A549 (cell line): ENCODE results near the gene F11. TPM values are rescaled to one million over a fixed set of nuclear protein-coding genes. Genes with fewer than 3 reads are reported as not detected.
A peak's percentile ranks its signal among the peaks of the same experiment; 100 is the strongest.

ENCODE experiments used
- ATAC-seq, 2 experiments: fragments of 200-7000 bp in 1 of 2; fragments of >200 bp in 1 of 2; cut with Nextera tagmentation in 1 of 2; cut with Tn5 transposase in 1 of 2; 3 replicates each; pipeline versions ENCODE4 v1.8.0 to v1.9.1; 2018 to 2020; ENCODE audit warnings: mild to moderate bottlenecking in 1 of 2, moderate library complexity in 1 of 2
- CTCF ChIA-PET: fragments of 300-600 bp; sonication (Branson Sonifier 250); formaldehyde crosslinking; extraction: SDS; loops from one replicate; lab custom pipeline; 2021; ENCODE audit warnings: antibody characterized with exemption, inconsistent platforms; lab: Yijun Ruan, JAX
- POLR2A ChIA-PET: fragments of 350-600 bp; formaldehyde crosslinking; extraction: SDS; loops from one replicate; lab custom pipeline; 2021; ENCODE audit warnings: antibody characterized with exemption, inconsistent platforms; lab: Yijun Ruan, JAX
- DNase-seq, 2 experiments: peaks; one replicate each; pipeline versions ENCODE4 v3.0.0 to v3.0.0-alpha.2; 2011 to 2016; ENCODE audit warnings: low read depth in 1 of 2, low spot score in 1 of 2
- FAIRE-seq: peaks from 2 replicates; lab custom pipeline; 2011; peaks lifted over from hg19 to GRCh38; lab: Jason Lieb, UNC
- H3K27ac ChIP-seq, 2 experiments: fragments of >200 bp; sonication (Bioruptor Twin); formaldehyde crosslinking; 3 replicates each; pipeline ENCODE4 v1.5.1; 2016 to 2017
- H3K4me1 ChIP-seq: fragments of >200 bp; sonication (Bioruptor Twin); formaldehyde crosslinking; 3 replicates; pipeline ENCODE4 v1.6.1; 2016
- H3K4me2 ChIP-seq: fragments of >200 bp; sonication (Bioruptor Twin); formaldehyde crosslinking; 3 replicates; pipeline ENCODE4 v1.6.1; 2016
- H3K4me3 ChIP-seq: fragments of >200 bp; sonication (Bioruptor Twin); formaldehyde crosslinking; 3 replicates; pipeline ENCODE4 v1.5.1; 2016
- H3K9me3 ChIP-seq: fragments of >200 bp; sonication (Bioruptor Twin); formaldehyde crosslinking; 3 replicates; pipeline ENCODE4 v1.6.1; 2016
- BHLHE40 ChIP-seq: IDR thresholded peaks from 2 replicates; pipeline ENCODE4 v1.6.1; 2012; ENCODE audit warnings: low read depth, low read length, inconsistent platforms
- CBX8 ChIP-seq: fragments of 200-600 bp; sonication (generic); IDR thresholded peaks from 2 replicates; pipeline ENCODE4 v1.6.1; 2016
- CHD2 ChIP-seq: fragments of 150-350 bp; IDR thresholded peaks from 2 replicates; pipeline ENCODE4 v1.6.1; 2014; ENCODE audit warnings: low read length; ENCODE audit not compliant: partially characterized antibody
- CTCF ChIP-seq: fragments of >200 bp; sonication (Bioruptor Twin); formaldehyde crosslinking; IDR thresholded peaks from 3 replicates; pipeline ENCODE4 v1.5.1; 2016
- E2F6 ChIP-seq: IDR thresholded peaks from 2 replicates; pipeline ENCODE4 v1.6.1; 2012; ENCODE audit warnings: low read depth, borderline replicate concordance
- ELK1 ChIP-seq: fragments of 150-350 bp; IDR thresholded peaks from 2 replicates; pipeline ENCODE4 v1.6.1; 2014; ENCODE audit warnings: low read depth, mild to moderate bottlenecking, low read length
- FOSL2 ChIP-seq, 2 experiments: fragments of 450-650 bp in 1 of 2; fragments of >200 bp in 1 of 2; sonication (Bioruptor Twin) in 1 of 2; formaldehyde crosslinking; IDR thresholded peaks; 2 replicates each; pipeline versions ENCODE4 v1.5.0 to v1.6.1; 2016 to 2020; ENCODE audit warnings: mild to moderate bottlenecking in 1 of 2, moderate library complexity in 1 of 2
- HDAC2 ChIP-seq: fragments of 200-600 bp; sonication (generic); IDR thresholded peaks from 2 replicates; pipeline ENCODE4 v1.6.1; 2016
- MAFK ChIP-seq: fragments of 450-650 bp; IDR thresholded peaks from 2 replicates; pipeline ENCODE4 v1.6.1; 2014; ENCODE audit not compliant: partially characterized antibody
- NR3C1 ChIP-seq: fragments of >200 bp; sonication (Bioruptor Twin); formaldehyde crosslinking; IDR thresholded peaks from 3 replicates; pipeline ENCODE4 v1.6.1; 2017
- PHF8 ChIP-seq: fragments of 200-600 bp; sonication (generic); IDR thresholded peaks from 2 replicates; pipeline ENCODE4 v1.6.1; 2016; ENCODE audit warnings: low read depth, mild to moderate bottlenecking, antibody characterized with exemption, moderate library complexity, borderline replicate concordance
- POLR2A ChIP-seq: IDR thresholded peaks from 2 replicates; pipeline ENCODE4 v1.6.1; 2012; ENCODE audit warnings: mild to moderate bottlenecking, low read length
- RAD21 ChIP-seq, 2 experiments: fragments of >200 bp in 1 of 2; sonication (Bioruptor Twin) in 1 of 2; formaldehyde crosslinking in 1 of 2; IDR thresholded peaks in 1 of 2; conservative IDR thresholded peaks in 1 of 2; 2 replicates in 1 of 2; 3 replicates in 1 of 2; pipeline ENCODE4 v1.6.1; 2012 to 2018; ENCODE audit warnings: inconsistent platforms in 1 of 2
- SREBF2 ChIP-seq: fragments of 450-650 bp; IDR thresholded peaks from 2 replicates; pipeline ENCODE4 v1.6.1; 2014; ENCODE audit warnings: mild to moderate bottlenecking, moderate library complexity
- TFCP2L1 ChIP-seq: fragments of 250-450 bp; sonication (Bioruptor Pico); IDR thresholded peaks from 2 replicates; pipeline ENCODE4 v1.5.0; 2021; ENCODE audit warnings: mild to moderate bottlenecking
- USF2 ChIP-seq: fragments of 450-650 bp; IDR thresholded peaks from 2 replicates; pipeline ENCODE4 v1.6.1; 2014; ENCODE audit warnings: antibody characterized with exemption
- ZC3H11A ChIP-seq: fragments of 450-650 bp; IDR thresholded peaks from 2 replicates; pipeline ENCODE4 v1.6.1; 2014; ENCODE audit warnings: antibody characterized with exemption, mild to moderate bottlenecking
- ZFP36 ChIP-seq: fragments of 450-650 bp; IDR thresholded peaks from 2 replicates; pipeline ENCODE4 v1.6.1; 2014; ENCODE audit warnings: borderline replicate concordance; ENCODE audit not compliant: partially characterized antibody
- WGBS: methylation state at CpG from one replicate; pipeline ENCODE4 v1.1.6; 2017; ENCODE audit errors: missing lambda C conversion rate; 5-methylcytosine and 5-hydroxymethylcytosine counted together
- polyA plus RNA-seq, 4 experiments: library from polyadenylated mRNA; depleted of rRNA in 3 of 4; stranded (reverse); fragments of >200 nt; fragmentation: RNase III in 1 of 4; extraction: RNeasy Plus Mini Kit Qiagen cat#74134 plus additional on column Dnase treatment in 1 of 4; gene quantifications; 2 replicates in 3 of 4; 3 replicates in 1 of 4; pipeline ENCODE4 v1.2.3, GENCODE V29; 2011 to 2017

F11 gene
- polyA plus RNA-seq, 2 of the 4 experiments (the other 2 are of a cell fraction), result not detected

- Histone ChIP-seq H3K4me2 (no peak overlapping the region), H3K27ac (no peak overlapping the region), H3K4me1 (no peaks in the 10 kb centered on the region), H3K9me3 (no peaks in the 10 kb centered on the region; the same call in 2 of the 3 replicates), H3K4me3 (no peak overlapping the region)
- ChIA-PET POLR2A (no interaction called here), CTCF (no interaction called here)
- no peak for ATAC-seq
- TF ChIP-seq CHD2 (no peak), MAFK (peak; percentile 30)
- no peak for DNase-seq
- WGBS, result 26% methylated on average over 3 of the region's 3 CpGs
- FAIRE-seq, result no peak
Measured at GRCh38 chr4:186330368-186330767, 64.4 kb downstream of the F11 start.

GRCh38 chr4:186335793-186336192 is 69.8 kb downstream of the F11 start:
- H3K4me2 ChIP-seq, result no peak overlapping the region
- FAIRE-seq, result no peak
- CTCF ChIA-PET, result no interaction called here
- H3K9me3 ChIP-seq, result no peaks in the 10 kb centered on the region; the same call in 2 of the 3 replicates
- H3K4me1 ChIP-seq, result no peaks in the 10 kb centered on the region
- H3K27ac ChIP-seq, result no peak overlapping the region
- no peak for TF ChIP-seq FOSL2 (IDR thresholded peaks at IDR 0.05)
- TF ChIP-seq FOSL2 (CRISPR knock-in tag; IDR thresholded peaks at IDR 0.05), result no peak
- no peak for TF ChIP-seq USF2
- no peak for TF ChIP-seq ZC3H11A
- TF ChIP-seq CHD2, result no peak
- TF ChIP-seq ZFP36, result no peak
- no peak for TF ChIP-seq RAD21 (conservative IDR thresholded peaks at IDR 0.05 in 1 of 2, IDR thresholded peaks at IDR 0.05 in 1 of 2)
- TF ChIP-seq POLR2A, result no peak
- no peak for TF ChIP-seq HDAC2
- TF ChIP-seq TFCP2L1, result no peak
- TF ChIP-seq SREBF2, result no peak
- TF ChIP-seq BHLHE40, result no peak
- TF ChIP-seq ELK1, result no peak
- TF ChIP-seq E2F6, result no peak
- no peak for TF ChIP-seq NR3C1
- no peak for TF ChIP-seq PHF8
- TF ChIP-seq CBX8, result no peak
- no peak for TF ChIP-seq CTCF
- TF ChIP-seq, all 56 proteins: peak for 0
- ATAC-seq (no peak), DNase-seq (no peak)
- H3K4me3 ChIP-seq, result no peak overlapping the region
- POLR2A ChIA-PET, result no interaction called here
- 0% methylated on average over 1 of the region's 1 CpG for WGBS

Other genes with a start within 250 kb of the F11 start
- 0.74 and 0.81 TPM in 2 replicates for gene TLR3, start 197.0 kb upstream of the F11 start, polyA plus RNA-seq (2011; rRNA removed)
- 0.09 to 0.29 TPM (median 0.16 TPM) in 3 replicates for gene TLR3, start 197.0 kb upstream of the F11 start, polyA plus RNA-seq (2017; fragmentation: RNase III; extraction: RNeasy Plus Mini Kit Qiagen cat#74134 plus additional on column Dnase treatment)
- 3.0 and 3.9 TPM in 2 replicates for gene FAM149A, start 161.5 kb upstream of the F11 start, polyA plus RNA-seq (2011; rRNA removed)
- gene FAM149A, start 161.5 kb upstream of the F11 start, polyA plus RNA-seq (2017; fragmentation: RNase III; extraction: RNeasy Plus Mini Kit Qiagen cat#74134 plus additional on column Dnase treatment), result 1.4 to 1.8 TPM (median 1.7 TPM) in 3 replicates
- 5.0 and 5.5 TPM in 2 replicates for gene CYP4V2, start 74.6 kb upstream of the F11 start, polyA plus RNA-seq (2011; rRNA removed)
- 2.8 to 3.3 TPM (median 3.0 TPM) in 3 replicates for gene CYP4V2, start 74.6 kb upstream of the F11 start, polyA plus RNA-seq (2017; fragmentation: RNase III; extraction: RNeasy Plus Mini Kit Qiagen cat#74134 plus additional on column Dnase treatment)
- 0.19 TPM in 1 of 2 replicates, not detected in the other for gene KLKB1, start 38.7 kb upstream of the F11 start, polyA plus RNA-seq (2011; rRNA removed)
- gene KLKB1, start 38.7 kb upstream of the F11 start, polyA plus RNA-seq (2017; fragmentation: RNase III; extraction: RNeasy Plus Mini Kit Qiagen cat#74134 plus additional on column Dnase treatment), result 0.08 to 0.13 TPM in 2 of 3 replicates, not detected in the other